HS-27A (cell line): ENCODE results near the gene VCAN.
"Not testable (repeated sequence)": the region's sequence is repeated elsewhere in the genome, so short reads cannot be mapped to it uniquely, and the experiment has no call there.

ENCODE experiments used
- DNase-seq: peaks from one replicate; pipeline ENCODE4 v3.0.0-alpha.2; 2012; ENCODE audit warnings: low read depth, missing footprints

Gene VCAN

GRCh38 chr5:83471405-83472212, at the start of gene VCAN:
TSS of gene VCAN (plus strand) at chr5:83471744. CDS start at chr5:83483519, 11,775 bp downstream.
- DNase-seq = no peak

- no peak for DNase-seq
Measured at GRCh38 chr5:83422284-83422683, 49.3 kb upstream of the VCAN start.

GRCh38 chr5:83426855-83427254, 44.7 kb upstream of the VCAN start:
- no peak for DNase-seq

GRCh38 chr5:83428126-83428525, 43.4 kb upstream of the VCAN start:
- DNase-seq = no peak

- DNase-seq = no peak
Measured at GRCh38 chr5:83428890-83429289, 42.7 kb upstream of the VCAN start.

- peak; percentile 17 for DNase-seq
Measured at GRCh38 chr5:83430130-83431010, 41.2 kb upstream of the VCAN start.

- no peak for DNase-seq
Measured at GRCh38 chr5:83433891-83434290, 37.7 kb upstream of the VCAN start.

- no peak for DNase-seq
Measured at GRCh38 chr5:83434946-83435345, 36.6 kb upstream of the VCAN start.

- DNase-seq = no peak
Measured at GRCh38 chr5:83436276-83436675, 35.3 kb upstream of the VCAN start.

GRCh38 chr5:83437697-83438096, 33.8 kb upstream of the VCAN start:
- not testable (repeated sequence) for DNase-seq

GRCh38 chr5:83440826-83441225, 30.7 kb upstream of the VCAN start:
- no peak for DNase-seq

GRCh38 chr5:83441747-83442146, 29.8 kb upstream of the VCAN start:
- no peak for DNase-seq

- no peak for DNase-seq
Measured at GRCh38 chr5:83443534-83443933, 28.0 kb upstream of the VCAN start.

GRCh38 chr5:83444445-83444844, 27.1 kb upstream of the VCAN start:
- no peak for DNase-seq

- no peak for DNase-seq
Measured at GRCh38 chr5:83446253-83446947, 25.1 kb upstream of the VCAN start.

GRCh38 chr5:83447533-83447932, 24.0 kb upstream of the VCAN start:
- no peak for DNase-seq

GRCh38 chr5:83450183-83450966, 21.2 kb upstream of the VCAN start:
- DNase-seq = no peak

- DNase-seq = no peak
Measured at GRCh38 chr5:83450967-83451248, 20.6 kb upstream of the VCAN start.

GRCh38 chr5:83451955-83452354, 19.6 kb upstream of the VCAN start:
- DNase-seq = no peak

GRCh38 chr5:83453937-83454336, 17.6 kb upstream of the VCAN start:
- no peak for DNase-seq

GRCh38 chr5:83464261-83464660, 7.3 kb upstream of the VCAN start:
- no peak for DNase-seq
